ENCODE results near the gene TMEM51. TPM values are rescaled to one million over a fixed set of nuclear protein-coding genes. Genes with fewer than 3 reads are reported as not detected.

TMEM51 gene
- total RNA-seq, 1 experiment from 2014 or later: 10.4 TPM

DNA sequence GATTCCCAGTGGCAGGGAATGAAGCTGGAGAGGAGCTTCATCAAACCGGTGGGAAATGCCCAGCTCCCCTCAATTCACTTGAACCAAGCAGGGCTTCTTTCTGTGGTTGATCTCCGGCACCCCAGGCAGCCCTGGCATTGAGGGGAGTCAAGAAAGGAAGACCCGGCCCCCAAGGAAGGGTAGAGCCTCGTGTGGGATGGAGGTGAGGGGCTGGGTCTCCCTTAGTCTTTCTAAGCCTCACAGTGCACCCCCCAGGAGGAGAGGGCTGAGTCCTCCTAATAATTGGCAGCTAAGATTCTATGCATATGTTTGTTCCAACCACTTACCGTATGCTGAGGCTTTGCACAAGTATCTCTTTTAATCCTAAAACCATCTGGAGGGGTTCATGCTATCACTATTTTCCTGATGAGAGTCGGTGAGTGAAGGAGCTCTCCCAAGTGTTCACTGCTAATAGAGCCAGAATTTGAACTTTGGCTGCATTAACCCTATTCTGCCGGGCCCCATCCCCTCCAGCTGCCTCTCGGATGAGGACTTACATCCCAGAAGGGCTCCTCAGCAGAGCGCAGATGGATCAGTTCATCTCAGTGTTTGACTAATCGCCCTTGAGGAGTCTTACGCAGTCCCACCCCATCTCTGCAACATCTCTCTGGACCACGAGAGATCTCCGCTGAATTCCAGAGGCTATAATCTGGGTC lies 33.1 kb upstream of the TMEM51 start (continued):
- TF ChIP-seq ZNF121 (CRISPR knock-in tag; IDR thresholded peaks at IDR 0.05) (no peak), SMAD4 (CRISPR knock-in tag; IDR thresholded peaks at IDR 0.05) (no peak), ZNF219 (CRISPR knock-in tag; IDR thresholded peaks at IDR 0.05; ENCODE audit: borderline replicate concordance) (no peak)
- TF ChIP-seq, protein P1, sequence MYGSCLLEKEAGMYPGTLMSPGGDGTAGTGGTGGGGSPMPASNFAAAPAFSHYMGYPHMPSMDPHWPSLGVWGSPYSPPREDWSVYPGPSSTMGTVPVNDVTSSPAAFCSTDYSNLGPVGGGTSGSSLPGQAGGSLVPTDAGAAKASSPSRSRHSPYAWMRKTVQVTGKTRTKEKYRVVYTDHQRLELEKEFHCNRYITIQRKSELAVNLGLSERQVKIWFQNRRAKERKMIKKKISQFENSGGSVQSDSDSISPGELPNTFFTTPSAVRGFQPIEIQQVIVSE (CRISPR knock-in tag; IDR thresholded peaks at IDR 0.05; ENCODE audit: borderline replicate concordance): no peak
- TF ChIP-seq, protein P2, sequence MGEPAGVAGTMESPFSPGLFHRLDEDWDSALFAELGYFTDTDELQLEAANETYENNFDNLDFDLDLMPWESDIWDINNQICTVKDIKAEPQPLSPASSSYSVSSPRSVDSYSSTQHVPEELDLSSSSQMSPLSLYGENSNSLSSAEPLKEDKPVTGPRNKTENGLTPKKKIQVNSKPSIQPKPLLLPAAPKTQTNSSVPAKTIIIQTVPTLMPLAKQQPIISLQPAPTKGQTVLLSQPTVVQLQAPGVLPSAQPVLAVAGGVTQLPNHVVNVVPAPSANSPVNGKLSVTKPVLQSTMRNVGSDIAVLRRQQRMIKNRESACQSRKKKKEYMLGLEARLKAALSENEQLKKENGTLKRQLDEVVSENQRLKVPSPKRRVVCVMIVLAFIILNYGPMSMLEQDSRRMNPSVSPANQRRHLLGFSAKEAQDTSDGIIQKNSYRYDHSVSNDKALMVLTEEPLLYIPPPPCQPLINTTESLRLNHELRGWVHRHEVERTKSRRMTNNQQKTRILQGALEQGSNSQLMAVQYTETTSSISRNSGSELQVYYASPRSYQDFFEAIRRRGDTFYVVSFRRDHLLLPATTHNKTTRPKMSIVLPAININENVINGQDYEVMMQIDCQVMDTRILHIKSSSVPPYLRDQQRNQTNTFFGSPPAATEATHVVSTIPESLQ (CRISPR knock-in tag; IDR thresholded peaks at IDR 0.05): no peak

DNA sequence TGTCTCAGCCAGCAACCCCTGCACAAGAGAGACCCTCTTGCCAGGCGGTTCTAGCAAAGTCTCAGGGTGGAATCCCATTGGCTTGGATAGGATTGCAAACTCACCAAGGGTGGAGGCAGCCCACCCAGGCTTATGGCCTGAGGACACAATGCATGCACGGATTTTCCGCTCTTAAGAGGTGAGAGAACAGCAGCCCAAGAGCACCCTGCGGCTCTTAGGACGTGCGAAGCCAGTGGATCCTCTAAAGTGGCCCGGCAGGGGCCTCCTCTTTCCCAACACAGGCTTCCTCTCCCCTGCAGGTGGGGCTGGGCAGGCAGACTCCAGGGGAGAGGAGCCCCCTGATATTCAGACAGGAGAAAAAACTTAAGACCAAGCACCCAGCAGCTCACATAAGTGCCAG lies 31.2 kb upstream of the TMEM51 start:
- ChIA-PET CTCF (no interaction called here), POLR2A (no interaction called here)
- H3K27ac Mint-ChIP-seq: no peak overlapping the region
- H3K4me3 Mint-ChIP-seq: no peak overlapping the region
- peaks cover 17% of the 10 kb centered on the region for H3K4me1 Mint-ChIP-seq
- DNase-seq (ENCODE audit: low spot score): no peak
- peak; percentile 36; the same call in 1 of the 2 replicates for ATAC-seq
- TF ChIP-seq OVOL2 (CRISPR knock-in tag; IDR thresholded peaks at IDR 0.05; ENCODE audit: borderline replicate concordance) (no peak), ZNF423 (CRISPR knock-in tag; IDR thresholded peaks at IDR 0.05) (peak; percentile 58)
- TF ChIP-seq, protein P3, sequence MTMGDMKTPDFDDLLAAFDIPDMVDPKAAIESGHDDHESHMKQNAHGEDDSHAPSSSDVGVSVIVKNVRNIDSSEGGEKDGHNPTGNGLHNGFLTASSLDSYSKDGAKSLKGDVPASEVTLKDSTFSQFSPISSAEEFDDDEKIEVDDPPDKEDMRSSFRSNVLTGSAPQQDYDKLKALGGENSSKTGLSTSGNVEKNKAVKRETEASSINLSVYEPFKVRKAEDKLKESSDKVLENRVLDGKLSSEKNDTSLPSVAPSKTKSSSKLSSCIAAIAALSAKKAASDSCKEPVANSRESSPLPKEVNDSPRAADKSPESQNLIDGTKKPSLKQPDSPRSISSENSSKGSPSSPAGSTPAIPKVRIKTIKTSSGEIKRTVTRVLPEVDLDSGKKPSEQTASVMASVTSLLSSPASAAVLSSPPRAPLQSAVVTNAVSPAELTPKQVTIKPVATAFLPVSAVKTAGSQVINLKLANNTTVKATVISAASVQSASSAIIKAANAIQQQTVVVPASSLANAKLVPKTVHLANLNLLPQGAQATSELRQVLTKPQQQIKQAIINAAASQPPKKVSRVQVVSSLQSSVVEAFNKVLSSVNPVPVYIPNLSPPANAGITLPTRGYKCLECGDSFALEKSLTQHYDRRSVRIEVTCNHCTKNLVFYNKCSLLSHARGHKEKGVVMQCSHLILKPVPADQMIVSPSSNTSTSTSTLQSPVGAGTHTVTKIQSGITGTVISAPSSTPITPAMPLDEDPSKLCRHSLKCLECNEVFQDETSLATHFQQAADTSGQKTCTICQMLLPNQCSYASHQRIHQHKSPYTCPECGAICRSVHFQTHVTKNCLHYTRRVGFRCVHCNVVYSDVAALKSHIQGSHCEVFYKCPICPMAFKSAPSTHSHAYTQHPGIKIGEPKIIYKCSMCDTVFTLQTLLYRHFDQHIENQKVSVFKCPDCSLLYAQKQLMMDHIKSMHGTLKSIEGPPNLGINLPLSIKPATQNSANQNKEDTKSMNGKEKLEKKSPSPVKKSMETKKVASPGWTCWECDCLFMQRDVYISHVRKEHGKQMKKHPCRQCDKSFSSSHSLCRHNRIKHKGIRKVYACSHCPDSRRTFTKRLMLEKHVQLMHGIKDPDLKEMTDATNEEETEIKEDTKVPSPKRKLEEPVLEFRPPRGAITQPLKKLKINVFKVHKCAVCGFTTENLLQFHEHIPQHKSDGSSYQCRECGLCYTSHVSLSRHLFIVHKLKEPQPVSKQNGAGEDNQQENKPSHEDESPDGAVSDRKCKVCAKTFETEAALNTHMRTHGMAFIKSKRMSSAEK (CRISPR knock-in tag; IDR thresholded peaks at IDR 0.05; ENCODE audit: borderline replicate concordance): no peak
- H3K36me3 Mint-ChIP-seq: no peaks in the 10 kb centered on the region
- no peaks in the 10 kb centered on the region for H3K9me3 Mint-ChIP-seq
- no peaks in the 10 kb centered on the region for H3K27me3 Mint-ChIP-seq (ENCODE audit: low read depth)

DNA sequence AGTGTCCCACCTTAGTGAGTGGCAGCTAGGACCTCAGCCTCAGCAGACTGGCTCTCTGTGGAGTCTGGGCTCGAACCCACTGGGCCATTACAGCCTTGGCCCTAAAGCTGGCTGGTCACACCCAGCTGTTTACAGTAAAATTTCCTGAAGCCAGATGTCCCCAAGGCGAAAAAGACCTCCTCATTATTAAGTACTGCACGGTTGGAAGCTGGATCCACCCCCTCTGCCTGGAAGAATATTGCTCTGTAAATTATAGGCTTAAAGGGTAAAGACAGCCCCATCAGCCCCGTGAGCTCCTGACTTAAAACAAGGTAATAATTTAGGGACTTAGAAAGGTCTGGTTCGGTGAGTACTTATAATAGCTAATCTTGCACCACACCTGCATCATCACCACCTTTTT lies 30.3 kb upstream of the TMEM51 start:
- no peaks in the 10 kb centered on the region for H3K36me3 Mint-ChIP-seq
- DNase-seq (ENCODE audit: low spot score) (no peak), ATAC-seq (no peak)
- ChIA-PET CTCF (interaction anchor here (0.5 to 1.5 kb wide), 4 partner anchors 12 to 554 kb away, joined by 3 to 6 read pairs (median 4); no protein-coding TSS in a partner anchor), POLR2A (no interaction called here)
- H3K27me3 Mint-ChIP-seq (ENCODE audit: low read depth): no peaks in the 10 kb centered on the region
- TF ChIP-seq, protein P4, sequence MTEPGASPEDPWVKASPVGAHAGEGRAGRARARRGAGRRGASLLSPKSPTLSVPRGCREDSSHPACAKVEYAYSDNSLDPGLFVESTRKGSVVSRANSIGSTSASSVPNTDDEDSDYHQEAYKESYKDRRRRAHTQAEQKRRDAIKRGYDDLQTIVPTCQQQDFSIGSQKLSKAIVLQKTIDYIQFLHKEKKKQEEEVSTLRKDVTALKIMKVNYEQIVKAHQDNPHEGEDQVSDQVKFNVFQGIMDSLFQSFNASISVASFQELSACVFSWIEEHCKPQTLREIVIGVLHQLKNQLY (CRISPR knock-in tag; IDR thresholded peaks at IDR 0.05): no peak
- no peak overlapping the region for H3K27ac Mint-ChIP-seq
- H3K4me1 Mint-ChIP-seq: peaks cover 16% of the 10 kb centered on the region
- no peak overlapping the region for H3K4me3 Mint-ChIP-seq
- no peaks in the 10 kb centered on the region for H3K9me3 Mint-ChIP-seq

DNA sequence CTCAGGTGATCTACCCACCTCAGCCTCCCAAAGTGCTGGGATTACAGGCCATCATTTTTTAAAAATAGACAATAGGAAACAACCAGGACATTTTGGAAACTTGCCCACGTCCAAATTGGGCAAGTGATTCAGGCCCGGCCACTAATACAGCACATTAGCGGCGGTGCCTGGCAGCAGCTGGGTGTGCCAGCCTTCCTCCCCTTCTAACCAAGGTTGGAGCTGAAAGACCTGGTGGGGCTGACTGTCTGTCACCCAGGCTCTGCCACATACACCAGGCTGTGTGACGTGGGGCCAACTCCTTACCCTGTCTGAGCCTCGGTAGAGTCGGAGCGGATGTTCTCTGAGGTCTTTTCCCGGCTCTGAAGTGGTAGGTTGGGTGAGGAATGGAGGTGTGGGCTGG lies 29.6 kb upstream of the TMEM51 start:
- ChIA-PET POLR2A (no interaction called here), CTCF (interaction anchor here (0.7 to 1.5 kb wide), 3 partner anchors 13 to 199 kb away, joined by 3 to 6 read pairs (median 5); no protein-coding TSS in a partner anchor)
- TF ChIP-seq, protein P5, sequence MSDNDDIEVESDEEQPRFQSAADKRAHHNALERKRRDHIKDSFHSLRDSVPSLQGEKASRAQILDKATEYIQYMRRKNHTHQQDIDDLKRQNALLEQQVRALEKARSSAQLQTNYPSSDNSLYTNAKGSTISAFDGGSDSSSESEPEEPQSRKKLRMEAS (CRISPR knock-in tag; IDR thresholded peaks at IDR 0.05): no peak
- Mint-ChIP-seq H3K4me3 (no peak overlapping the region), H3K4me1 (peaks cover 15% of the 10 kb centered on the region), H3K27ac (no peak overlapping the region), H3K36me3 (peaks cover 4% of the 10 kb centered on the region; the same call in 1 of the 2 replicates), H3K27me3 (ENCODE audit: low read depth) (no peaks in the 10 kb centered on the region), H3K9me3 (0 out of 2 replicates have a peak, but pooled peaks cover 3% of the 10 kb centered on the region)
- no peak for ATAC-seq
- no peak for DNase-seq (ENCODE audit: low spot score)
